GM18861 (cell line): Measurements from ENCODE around the gene LZIC.

ENCODE experiments used
- ATAC-seq: cut with Tn5 transposase; IDR thresholded peaks from one replicate; pipeline ENCODE4 v1.9.1; 2021; ENCODE audit not compliant: unreplicated experiment

The LZIC gene

DNA sequence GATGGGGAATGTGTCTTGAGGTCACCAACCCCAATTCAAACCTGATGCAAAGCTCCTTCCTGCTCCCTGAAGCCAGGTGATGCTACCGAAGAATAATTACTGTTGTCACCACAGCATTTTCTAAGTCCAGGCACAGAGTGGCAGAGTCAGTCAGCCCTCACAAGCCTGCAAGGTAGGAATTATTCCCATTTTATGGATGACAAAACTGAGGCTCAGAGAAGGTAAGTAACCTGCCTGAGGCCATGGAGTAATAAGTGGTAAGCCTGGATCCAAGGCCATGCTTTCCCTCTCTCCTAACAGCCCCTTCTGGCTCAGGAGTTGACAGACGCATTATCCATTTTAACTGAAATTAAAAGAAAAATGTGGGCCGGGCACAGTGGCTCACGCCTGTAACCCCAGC is 56.1 kb downstream of the LZIC start:
- ATAC-seq: no peak

GRCh38 chr1:9886092-9886742 is 57.0 kb downstream of the LZIC start:
- no peak for ATAC-seq

- no peak for ATAC-seq
These were observed 58.4 kb downstream of the LZIC start for GRCh38 chr1:9884805-9885204.

DNA sequence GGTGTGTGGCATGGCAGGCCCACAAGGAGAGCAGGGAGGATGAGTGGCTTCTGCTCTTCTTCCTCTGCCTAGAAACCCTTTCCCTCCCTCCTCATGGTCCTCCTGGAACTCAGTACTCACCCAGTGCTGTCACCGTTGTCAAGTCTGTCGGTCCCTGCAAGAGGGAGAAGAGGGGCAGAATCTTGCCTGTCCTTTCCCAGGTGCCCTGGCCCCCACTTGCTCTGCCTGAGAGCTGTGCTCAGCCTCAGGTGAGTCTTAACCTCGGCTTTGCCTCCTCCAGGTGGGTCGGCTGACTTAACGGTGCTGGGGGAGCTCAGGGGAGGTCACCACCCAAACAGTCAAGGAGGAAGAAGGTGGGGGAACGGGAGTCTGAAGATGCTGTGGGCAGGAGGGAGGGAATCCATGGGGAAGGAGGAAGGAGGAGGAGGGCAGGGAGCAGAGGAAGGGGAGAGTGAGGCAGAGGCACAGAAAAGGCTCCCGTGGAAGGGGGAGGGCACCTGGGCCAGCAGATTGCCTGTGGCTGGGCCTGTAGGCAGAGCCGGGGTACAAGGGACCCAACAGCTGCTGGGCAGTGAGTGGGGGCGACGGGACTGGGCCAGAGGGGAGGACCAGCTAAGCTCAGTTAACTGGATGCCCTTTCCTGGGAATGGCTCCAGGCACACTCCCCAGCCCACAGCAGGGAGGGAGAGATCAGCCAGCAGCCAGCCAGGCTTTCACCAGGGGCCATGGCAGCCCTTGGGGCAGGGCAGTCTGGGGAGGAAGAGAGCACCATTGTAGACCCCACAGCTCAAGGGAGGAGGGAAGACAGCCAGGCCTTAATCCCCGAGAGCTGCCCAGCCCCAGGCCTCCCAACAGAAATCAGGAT is 59.4 kb downstream of the LZIC start:
- no peak for ATAC-seq

DNA sequence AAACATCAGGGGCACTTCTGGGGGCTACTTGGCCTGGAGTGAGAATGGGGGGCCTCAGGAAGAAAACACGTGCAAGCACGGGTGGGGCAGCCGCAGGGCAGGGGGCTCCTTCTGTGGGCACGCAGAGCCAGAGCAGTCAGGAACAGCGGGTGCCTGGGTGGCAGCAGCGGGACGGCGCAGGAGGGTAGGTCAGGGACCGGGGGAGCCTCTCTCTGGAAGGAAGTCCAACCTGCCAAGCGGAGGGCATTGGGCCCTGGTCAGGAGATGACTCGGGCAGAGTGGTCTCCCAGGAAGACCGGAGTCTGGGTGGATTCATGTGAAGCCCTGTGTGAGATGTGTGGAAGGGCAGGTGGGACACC is 60.3 kb downstream of the LZIC start:
- ATAC-seq: no peak

GRCh38 chr1:9882296-9882944 is 60.8 kb downstream of the LZIC start:
- no peak for ATAC-seq

DNA sequence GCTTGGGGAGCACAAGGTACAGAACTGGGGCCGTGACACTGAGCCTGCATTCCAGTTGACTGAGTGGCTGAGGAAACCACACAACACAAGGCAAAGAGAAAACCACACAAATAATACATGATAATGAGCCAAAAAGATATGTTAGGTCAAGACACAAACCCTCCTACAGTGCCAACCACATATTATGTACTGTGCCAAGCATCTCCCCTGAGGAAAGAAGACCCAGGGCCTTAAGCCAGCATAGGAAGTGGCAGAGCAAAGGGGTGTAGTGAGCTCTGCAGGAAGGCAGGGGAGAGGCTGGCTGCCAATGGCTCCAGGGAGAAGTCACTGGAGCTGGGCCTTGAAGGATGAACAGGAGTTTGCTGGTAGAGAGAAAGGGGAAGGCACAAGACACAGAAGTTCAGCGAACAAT is 61.3 kb downstream of the LZIC start:
- no peak for ATAC-seq
